ENCODE measurements around the gene PACSIN2.
"Not testable (repeated sequence)": the region's sequence is repeated elsewhere in the genome, so short reads cannot be mapped to it uniquely, and the experiment has no call there.

The PACSIN2 gene

GRCh38 chr22:42928969-42929837, 85.7 kb downstream of the PACSIN2 start:
- DNase-seq (ENCODE audit: extremely low read depth in 1 of 2, low read depth in 1 of 2), result no peak

GRCh38 chr22:42927966-42928365, 87.0 kb downstream of the PACSIN2 start:
- DNase-seq (ENCODE audit: extremely low read depth in 1 of 2, low read depth in 1 of 2), result no peak

GRCh38 chr22:42926768-42927167, 88.2 kb downstream of the PACSIN2 start:
- DNase-seq (ENCODE audit: extremely low read depth in 1 of 2, low read depth in 1 of 2), result no peak

- no peak for DNase-seq (ENCODE audit: extremely low read depth in 1 of 2, low read depth in 1 of 2)
Measured at GRCh38 chr22:42926104-42926503, 88.8 kb downstream of the PACSIN2 start.

GRCh38 chr22:42925598-42925997, 89.4 kb downstream of the PACSIN2 start:
- no peak for DNase-seq (ENCODE audit: extremely low read depth in 1 of 2, low read depth in 1 of 2)

- DNase-seq (ENCODE audit: extremely low read depth in 1 of 2, low read depth in 1 of 2), result not testable (repeated sequence)
Measured at GRCh38 chr22:42925031-42925430, 89.9 kb downstream of the PACSIN2 start.

GRCh38 chr22:42924436-42924835, 90.5 kb downstream of the PACSIN2 start:
- no peak for DNase-seq (ENCODE audit: extremely low read depth in 1 of 2, low read depth in 1 of 2)

GRCh38 chr22:42922374-42923191, 92.4 kb downstream of the PACSIN2 start:
- DNase-seq (ENCODE audit: extremely low read depth in 1 of 2, low read depth in 1 of 2), result no peak

- no peak for DNase-seq (ENCODE audit: extremely low read depth in 1 of 2, low read depth in 1 of 2)
Measured at GRCh38 chr22:42920101-42920820, 94.7 kb downstream of the PACSIN2 start.

GRCh38 chr22:42919199-42919598, 95.8 kb downstream of the PACSIN2 start:
- DNase-seq (ENCODE audit: extremely low read depth in 1 of 2, low read depth in 1 of 2), result no peak

- DNase-seq (ENCODE audit: extremely low read depth in 1 of 2, low read depth in 1 of 2), result no peak
Measured at GRCh38 chr22:42918500-42918899, 96.4 kb downstream of the PACSIN2 start.

GRCh38 chr22:42917358-42917757, 97.6 kb downstream of the PACSIN2 start:
- not testable (repeated sequence) for DNase-seq (ENCODE audit: extremely low read depth in 1 of 2, low read depth in 1 of 2)

GRCh38 chr22:42915980-42916765, 98.8 kb downstream of the PACSIN2 start:
- DNase-seq (ENCODE audit: extremely low read depth in 1 of 2, low read depth in 1 of 2), result no peak

- DNase-seq (ENCODE audit: extremely low read depth in 1 of 2, low read depth in 1 of 2), result no peak
Measured at GRCh38 chr22:42914511-42915076, 100.4 kb downstream of the PACSIN2 start.

- no peak for DNase-seq (ENCODE audit: extremely low read depth in 1 of 2, low read depth in 1 of 2)
Measured at GRCh38 chr22:42913874-42914510, 101.0 kb downstream of the PACSIN2 start.

GRCh38 chr22:42912059-42912458, 102.9 kb downstream of the PACSIN2 start:
- DNase-seq (ENCODE audit: extremely low read depth in 1 of 2, low read depth in 1 of 2), result no peak

- no peak for DNase-seq (ENCODE audit: extremely low read depth in 1 of 2, low read depth in 1 of 2)
Measured at GRCh38 chr22:42910221-42910942, 104.6 kb downstream of the PACSIN2 start.

GRCh38 chr22:42909363-42910058, 105.4 kb downstream of the PACSIN2 start:
- no peak for DNase-seq (ENCODE audit: extremely low read depth in 1 of 2, low read depth in 1 of 2)
